Keratinocyte (primary cell): ENCODE data around the gene MAPKAPK5. TPM values are rescaled to one million over a fixed set of nuclear protein-coding genes. Genes with fewer than 3 reads are reported as not detected.
"Not testable (repeated sequence)": the region's sequence is repeated elsewhere in the genome, so short reads cannot be mapped to it uniquely, and the experiment has no call there.

ENCODE experiments used
- DNase-seq: peaks from one replicate; pipeline ENCODE4 v3.0.0-alpha.2; 2011; ENCODE audit warnings: low read depth, missing footprints, low spot score
- FAIRE-seq: peaks from 2 replicates; lab custom pipeline; 2011; peaks lifted over from hg19 to GRCh38; lab: Jason Lieb, UNC
- H2AFZ ChIP-seq: 2 replicates; pipeline ENCODE4 v1.6.0; 2012; ENCODE audit warnings: low read length, control low read depth, inconsistent platforms; ENCODE audit not compliant: control insufficient read depth
- H3K27ac ChIP-seq: 2 replicates; pipeline ENCODE4 v1.5.1; 2011; ENCODE audit warnings: low read length; ENCODE audit not compliant: control insufficient read depth, insufficient read depth
- H3K27me3 ChIP-seq: 3 replicates; pipeline ENCODE4 v1.6.0; 2011; ENCODE audit warnings: low read length; ENCODE audit not compliant: control insufficient read depth, insufficient read depth; ENCODE audit errors: extremely low read depth
- H3K36me3 ChIP-seq, 2 experiments: 2 replicates in 1 of 2; 3 replicates in 1 of 2; pipeline ENCODE4 v1.5.1; 2011; ENCODE audit warnings: low read length in 2 of 2, mild to moderate bottlenecking in 1 of 2; ENCODE audit not compliant: control insufficient read depth in 2 of 2, insufficient read depth in 2 of 2; ENCODE audit errors: extremely low read depth in 1 of 2
- H3K4me1 ChIP-seq: 3 replicates; pipeline ENCODE4 v1.5.1; 2011; ENCODE audit warnings: low read length; ENCODE audit not compliant: control insufficient read depth, insufficient read depth; ENCODE audit errors: extremely low read depth
- H3K4me2 ChIP-seq: 3 replicates; pipeline ENCODE4 v1.6.0; 2011; ENCODE audit warnings: low read depth, low read length; ENCODE audit not compliant: control insufficient read depth, insufficient read depth; ENCODE audit errors: extremely low read depth
- H3K4me3 ChIP-seq, 3 experiments: fragments of 200-600 bp in 1 of 3; sonication (generic) in 1 of 3; 2 replicates in 2 of 3; 3 replicates in 1 of 3; pipeline ENCODE4 v1.5.1; 2011 to 2016; ENCODE audit warnings: low read length in 3 of 3, mild to moderate bottlenecking in 3 of 3, control low read depth in 2 of 3, inconsistent platforms in 1 of 3, low read depth in 1 of 3, mixed read lengths in 1 of 3, mixed run types in 1 of 3, moderate library complexity in 1 of 3; ENCODE audit not compliant: control insufficient read depth in 2 of 3, insufficient read depth in 2 of 3; ENCODE audit errors: extremely low read depth in 1 of 3
- H3K79me2 ChIP-seq: 2 replicates; pipeline ENCODE4 v1.6.0; 2012; ENCODE audit warnings: low read length; ENCODE audit not compliant: control insufficient read depth, insufficient read depth
- H3K9ac ChIP-seq: 3 replicates; pipeline ENCODE4 v1.6.0; 2011; ENCODE audit warnings: low read length; ENCODE audit not compliant: control insufficient read depth, insufficient read depth; ENCODE audit errors: extremely low read depth
- H3K9me1 ChIP-seq: 3 replicates; pipeline ENCODE4 v1.6.0; 2011; ENCODE audit warnings: low read length; ENCODE audit not compliant: control insufficient read depth, insufficient read depth; ENCODE audit errors: extremely low read depth
- H3K9me3 ChIP-seq: 2 replicates; pipeline ENCODE4 v1.5.1; 2012; ENCODE audit warnings: low read depth, low read length; ENCODE audit not compliant: control insufficient read depth
- H4K20me1 ChIP-seq: 3 replicates; pipeline ENCODE4 v1.6.0; 2011; ENCODE audit warnings: low read length; ENCODE audit not compliant: control insufficient read depth, insufficient read depth; ENCODE audit errors: extremely low read depth
- CTCF ChIP-seq, 3 experiments: IDR thresholded peaks in 1 of 3; conservative IDR thresholded peaks in 1 of 3; optimal IDR thresholded peaks in 1 of 3; 2 replicates in 2 of 3; 3 replicates in 1 of 3; pipeline versions ENCODE3 to v1.5.1; 2011; ENCODE audit warnings: low read length in 3 of 3, mild to moderate bottlenecking in 3 of 3, moderate library complexity in 2 of 3, control low read depth in 1 of 3, inconsistent platforms in 1 of 3; ENCODE audit not compliant: insufficient read depth in 2 of 3; ENCODE audit errors: extremely low read depth in 1 of 3
- EZH2 ChIP-seq: IDR thresholded peaks from one replicate; pipeline ENCODE4 v1.6.1; 2012; ENCODE audit warnings: inconsistent platforms, mild to moderate bottlenecking, low read length, moderate library complexity
- dilution Hi-C: fragments of 300-500 bp; cut with MboI; formaldehyde crosslinking; loops from one replicate; pipeline ENCODE4 v1.7.0; 2020; ENCODE audit warnings: low sequenced_read_pairs; ENCODE audit not compliant: extremely low pct_ligation_motif_present
- polyA plus RNA-seq, 5 experiments: library from polyadenylated mRNA; depleted of rRNA in 3 of 5; stranded (reverse) in 3 of 5; stranded (forward) in 1 of 5; unstranded in 1 of 5; fragments of >200 nt; gene quantifications; 1 replicate in 1 of 5; 2 replicates in 3 of 5; 3 replicates in 1 of 5; pipeline versions ENCODE4 v1.2.1 to v1.2.3, GENCODE V29; 2011 to 2012; ENCODE audit warnings: missing spikeins in 2 of 5, low read depth in 1 of 5, low replicate concordance in 1 of 5

The MAPKAPK5 gene
- polyA plus RNA-seq, 1 donor (not counting 4 experiments of a cell fraction or from before 2014, with no cell fraction given) = 39.1 TPM

- Histone ChIP-seq H4K20me1 (no peaks in the 10 kb centered on the region), H3K9me3 (no peaks in the 10 kb centered on the region), H3K36me3 (no peaks in the 10 kb centered on the region), H3K9ac (no peak overlapping the region), H3K27ac (no peak overlapping the region), H3K9me1 (no peaks in the 10 kb centered on the region), H3K4me3 (no peak overlapping the region), H2AFZ (no peak overlapping the region), H3K4me1 (no peaks in the 10 kb centered on the region), H3K27me3 (no peaks in the 10 kb centered on the region), H3K4me2 (no peak overlapping the region), H3K79me2 (no peaks in the 10 kb centered on the region)
- no peak for FAIRE-seq
- dilution Hi-C loops = no loop called here
- no peak for TF ChIP-seq EZH2
- no peak for TF ChIP-seq CTCF (optimal IDR thresholded peaks at IDR 0.05 in 1 of 3, IDR thresholded peaks at IDR 0.05 in 1 of 3, conservative IDR thresholded peaks at IDR 0.05 in 1 of 3; ENCODE audit: extremely low read depth in 1 of 3, insufficient read depth in 2 of 3, low read length in 3 of 3)
- DNase-seq = no peak
These were observed 13.6 kb upstream of the MAPKAPK5 start for GRCh38 chr12:111828338-111828979.

- H3K9me1 ChIP-seq, H2AFZ ChIP-seq, H3K9me3 ChIP-seq, H3K27me3 ChIP-seq, dilution Hi-C loops, H4K20me1 ChIP-seq, H3K9ac ChIP-seq, FAIRE-seq, H3K4me3 ChIP-seq, DNase-seq, H3K79me2 ChIP-seq, H3K36me3 ChIP-seq, H3K4me2 ChIP-seq, H3K27ac ChIP-seq, H3K4me1 ChIP-seq: not testable (repeated sequence)
These were observed 12.4 kb upstream of the MAPKAPK5 start for GRCh38 chr12:111829635-111830034.

- H3K27ac ChIP-seq, H3K4me3 ChIP-seq, dilution Hi-C loops, H3K27me3 ChIP-seq, H3K36me3 ChIP-seq, H3K4me1 ChIP-seq, H3K9me3 ChIP-seq, H3K4me2 ChIP-seq, H3K79me2 ChIP-seq, FAIRE-seq, H4K20me1 ChIP-seq, H2AFZ ChIP-seq, H3K9me1 ChIP-seq, DNase-seq, H3K9ac ChIP-seq: not testable (repeated sequence)
These were observed 7.2 kb upstream of the MAPKAPK5 start for GRCh38 chr12:111834740-111835386.

- H4K20me1 ChIP-seq, H3K4me3 ChIP-seq, DNase-seq, H3K9me1 ChIP-seq, H3K4me1 ChIP-seq, H3K9me3 ChIP-seq, dilution Hi-C loops, H3K27me3 ChIP-seq, H3K27ac ChIP-seq, H2AFZ ChIP-seq, FAIRE-seq, H3K9ac ChIP-seq, H3K4me2 ChIP-seq: not testable (repeated sequence)
- Histone ChIP-seq H3K79me2 (peaks cover 14% of the 10 kb centered on the region), H3K36me3 (peaks cover 0 to 13% of the 10 kb centered on the region in 2 experiments)
These were observed 6.4 kb upstream of the MAPKAPK5 start for GRCh38 chr12:111835531-111836181.
